Smooth muscle cell (in vitro differentiated cells): ENCODE measurements around the gene S100A16. TPM values are rescaled to one million over a fixed set of nuclear protein-coding genes. Genes with fewer than 3 reads are reported as not detected.
A peak's percentile ranks its signal among the peaks of the same experiment; 100 is the strongest.

Experiments used
- DNase-seq: peaks from one replicate; lab custom pipeline; 2025; ENCODE audit not compliant: unreplicated experiment; lab: John Stamatoyannopoulos, UW
- H2AFZ ChIP-seq: fragments of 200-600 bp; sonication (generic); 2 replicates; pipeline ENCODE4 v1.6.0; 2016; ENCODE audit warnings: antibody characterized with exemption, low read depth, mild to moderate bottlenecking
- H3F3A ChIP-seq: fragments of 200-600 bp; sonication (generic); 2 replicates; pipeline ENCODE4 v1.6.0; 2017; ENCODE audit warnings: antibody characterized with exemption, low read depth
- H3K27ac ChIP-seq: fragments of 200-600 bp; sonication (generic); 2 replicates; pipeline ENCODE4 v1.5.1; 2016; ENCODE audit warnings: low read depth, mild to moderate bottlenecking
- H3K27me3 ChIP-seq: fragments of 200-600 bp; sonication (generic); 2 replicates; pipeline ENCODE4 v1.6.1; 2016; ENCODE audit warnings: low read depth, mild to moderate bottlenecking
- H3K36me3 ChIP-seq: fragments of 200-600 bp; sonication (generic); 2 replicates; pipeline ENCODE4 v1.5.1; 2016; ENCODE audit warnings: low read depth
- H3K4me1 ChIP-seq: fragments of 200-600 bp; sonication (generic); 2 replicates; pipeline ENCODE4 v1.5.1; 2016; ENCODE audit warnings: low read depth
- H3K4me2 ChIP-seq: fragments of 200-600 bp; sonication (generic); 2 replicates; pipeline ENCODE4 v1.6.0; 2016; ENCODE audit warnings: mild to moderate bottlenecking
- H3K4me3 ChIP-seq: fragments of 200-600 bp; sonication (generic); 2 replicates; pipeline ENCODE4 v1.5.1; 2016; ENCODE audit warnings: mild to moderate bottlenecking
- H3K79me2 ChIP-seq: fragments of 200-600 bp; sonication (generic); 2 replicates; pipeline ENCODE4 v1.6.0; 2016; ENCODE audit warnings: low read depth, mild to moderate bottlenecking
- H3K9ac ChIP-seq: fragments of 200-600 bp; sonication (generic); 2 replicates; pipeline ENCODE4 v1.6.0; 2016; ENCODE audit warnings: low read depth
- H3K9me3 ChIP-seq: fragments of 200-600 bp; sonication (generic); replicated peaks from 2 replicates; pipeline ENCODE4 v1.5.1; 2016; ENCODE audit warnings: low read depth
- H4K20me1 ChIP-seq: fragments of 200-600 bp; sonication (generic); 2 replicates; pipeline ENCODE4 v1.6.0; 2016; ENCODE audit warnings: low read depth
- CTCF ChIP-seq: fragments of 200-600 bp; sonication (generic); IDR thresholded peaks from 2 replicates; pipeline ENCODE4 v1.5.1; 2017; ENCODE audit warnings: borderline replicate concordance, mild to moderate bottlenecking, antibody characterized with exemption; ENCODE audit not compliant: insufficient read depth, poor library complexity, severe bottlenecking
- WGBS: methylation state at CpG from one replicate; pipeline ENCODE4 v1.1.7; 2016; ENCODE audit warnings: low lambda C conversion rate; 5-methylcytosine and 5-hydroxymethylcytosine counted together
- polyA plus RNA-seq: library from polyadenylated mRNA; unstranded; fragments of >200 nt; fragmentation: Nextera tagmentation; extraction: Ambion mirVana; gene quantifications from 2 replicates; pipeline ENCODE4 v1.2.1, GENCODE V29; 2016
- total RNA-seq: library from RNA; depleted of rRNA; stranded (reverse); fragments of >200 nt; gene quantifications from 2 replicates; pipeline ENCODE4 v1.2.3, GENCODE V29; 2014

Gene S100A16
- total and polyA plus RNA-seq, 2 experiments from 2014 or later: 238 to 302 TPM

GRCh38 chr1:153570874-153571273 lies 42.1 kb downstream of the S100A16 start:
- Histone ChIP-seq H3K4me3 (no peak overlapping the region), H3F3A (peaks cover 7% of the 10 kb centered on the region), H3K9ac (no peak overlapping the region), H2AFZ (no peak overlapping the region), H3K27ac (no peak overlapping the region), H3K4me2 (no peak overlapping the region), H3K79me2 (no peaks in the 10 kb centered on the region), H3K36me3 (no peaks in the 10 kb centered on the region), H4K20me1 (no peaks in the 10 kb centered on the region), H3K4me1 (peaks cover 24% of the 10 kb centered on the region), H3K9me3 (no peaks in the 10 kb centered on the region), H3K27me3 (no peaks in the 10 kb centered on the region)
- DNase-seq: no peak
- no peak for TF ChIP-seq CTCF
- WGBS: 96% methylated on average over 5 of the region's 5 CpGs

DNA sequence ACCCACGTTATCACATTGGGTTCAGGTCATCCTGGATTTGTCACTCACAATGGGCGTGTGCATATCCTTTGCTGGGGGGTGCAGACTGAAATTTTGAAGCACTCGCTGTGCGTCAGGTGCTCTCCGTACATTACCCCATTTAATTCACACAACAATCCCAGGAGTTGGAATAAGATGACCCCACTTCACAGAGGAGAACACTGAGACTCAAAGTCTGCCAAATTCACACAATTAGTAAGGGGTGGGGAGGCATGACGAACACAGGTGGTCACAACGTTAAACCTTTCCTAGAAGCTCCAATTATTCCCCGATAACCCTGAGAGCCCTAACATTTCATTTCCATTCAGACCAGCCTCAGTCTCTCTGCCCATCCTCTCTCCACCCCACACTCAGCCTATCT lies 43.5 kb downstream of the S100A16 start:
- Histone ChIP-seq H4K20me1 (no peaks in the 10 kb centered on the region), H2AFZ (no peak overlapping the region), H3F3A (peaks cover 8% of the 10 kb centered on the region), H3K27me3 (no peaks in the 10 kb centered on the region), H3K4me2 (no peak overlapping the region), H3K9me3 (no peaks in the 10 kb centered on the region), H3K36me3 (no peaks in the 10 kb centered on the region), H3K79me2 (no peaks in the 10 kb centered on the region), H3K27ac (peak overlapping the region; percentile 100), H3K4me3 (no peak overlapping the region), H3K4me1 (peaks cover 30% of the 10 kb centered on the region), H3K9ac (no peak overlapping the region)
- WGBS: 92% methylated on average over 8 of the region's 8 CpGs
- no peak for TF ChIP-seq CTCF
- DNase-seq: no peak

DNA sequence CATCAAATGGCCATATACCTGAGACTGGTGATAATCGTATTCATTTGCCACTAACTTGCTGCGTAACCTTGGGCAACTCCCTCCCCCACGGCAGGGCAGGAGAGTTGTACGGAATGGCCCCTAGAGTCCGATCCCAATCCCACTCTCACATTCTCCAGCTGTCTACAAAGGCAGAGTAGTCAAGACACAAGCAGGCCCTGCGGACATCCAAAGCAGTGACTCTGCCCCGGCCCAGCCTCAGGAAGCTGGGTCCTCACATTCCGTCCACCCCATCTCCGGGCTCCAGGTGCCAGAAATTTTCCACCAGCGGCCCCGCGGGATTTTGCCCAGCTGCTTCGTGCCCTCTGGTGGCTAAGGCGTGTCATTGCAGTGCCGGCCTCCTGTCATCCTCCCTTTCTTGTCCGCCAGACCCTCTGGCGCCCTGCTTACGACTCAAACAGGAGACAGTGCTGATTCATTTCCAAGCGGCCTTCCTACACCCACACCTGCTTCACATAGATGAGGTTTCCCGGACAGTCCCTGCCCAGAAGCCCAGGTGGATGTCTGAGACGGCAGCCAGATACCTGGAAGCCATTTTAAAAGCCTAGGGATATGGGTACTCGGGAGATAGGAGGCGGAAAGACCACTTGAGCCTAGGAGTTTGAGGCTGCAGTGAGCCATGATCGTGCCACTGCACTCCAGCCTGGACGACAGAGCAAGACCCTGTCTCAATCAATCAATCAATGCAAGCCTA lies 44.4 kb downstream of the S100A16 start:
- peak; percentile 76 for DNase-seq

More for the DNA sequence above, 44.4 kb downstream of the S100A16 start:
- Histone ChIP-seq H3K4me2 (peak overlapping the region; percentile 75), H4K20me1 (no peaks in the 10 kb centered on the region), H3K9me3 (no peaks in the 10 kb centered on the region), H2AFZ (peak overlapping the region; percentile 64), H3K4me1 (peaks cover 30% of the 10 kb centered on the region), H3K4me3 (no peak overlapping the region), H3K9ac (peak overlapping the region; percentile 98), H3F3A (peaks cover 8% of the 10 kb centered on the region), H3K27me3 (no peaks in the 10 kb centered on the region), H3K79me2 (no peaks in the 10 kb centered on the region), H3K27ac (peak overlapping the region; percentile 100), H3K36me3 (no peaks in the 10 kb centered on the region)
- TF ChIP-seq CTCF: peak; percentile 100
- 9% methylated on average over 25 of the region's 25 CpGs for WGBS
